Osteocyte (in vitro differentiated cells): ENCODE measurements around the gene UBA6. TPM values are rescaled to one million over a fixed set of nuclear protein-coding genes. Genes with fewer than 3 reads are reported as not detected.

Experiments
- DNase-seq: peaks from one replicate; pipeline ENCODE4 v3.0.0; 2021; ENCODE audit warnings: mixed read lengths; ENCODE audit not compliant: unreplicated experiment; ENCODE audit errors: extremely low spot score
- H3K27ac Mint-ChIP-seq: one replicate; pipeline ENCODE4 v1.8.0; 2021; ENCODE audit warnings: mild to moderate bottlenecking, mixed read lengths; ENCODE audit not compliant: unreplicated experiment
- H3K27me3 Mint-ChIP-seq: one replicate; pipeline ENCODE4 v1.8.0; 2021; ENCODE audit warnings: mixed read lengths; ENCODE audit not compliant: unreplicated experiment
- H3K36me3 Mint-ChIP-seq: one replicate; pipeline ENCODE4 v1.8.0; 2021; ENCODE audit warnings: mixed read lengths; ENCODE audit not compliant: unreplicated experiment
- H3K4me1 Mint-ChIP-seq: one replicate; pipeline ENCODE4 v1.8.0; 2021; ENCODE audit warnings: mixed read lengths; ENCODE audit not compliant: unreplicated experiment
- H3K4me3 Mint-ChIP-seq: one replicate; pipeline ENCODE4 v1.8.0; 2021; ENCODE audit warnings: mild to moderate bottlenecking, moderate library complexity, mixed read lengths; ENCODE audit not compliant: unreplicated experiment
- H3K9me3 Mint-ChIP-seq: one replicate; pipeline ENCODE4 v1.8.0; 2021; ENCODE audit warnings: mixed read lengths; ENCODE audit not compliant: unreplicated experiment
- CTCF ChIP-seq: fragments of 200-600 bp; sonication (generic); IDR thresholded peaks from 2 replicates; pipeline ENCODE4 v1.5.0; 2021; ENCODE audit warnings: antibody characterized with exemption, mild to moderate bottlenecking, moderate library complexity
- total RNA-seq: library from RNA; stranded (reverse); gene quantifications from 2 replicates; pipeline ENCODE4 v1.2.1, GENCODE V29; 2021

Gene UBA6
- total RNA-seq, 1 donor from 2014 or later: 59.6 TPM

DNA sequence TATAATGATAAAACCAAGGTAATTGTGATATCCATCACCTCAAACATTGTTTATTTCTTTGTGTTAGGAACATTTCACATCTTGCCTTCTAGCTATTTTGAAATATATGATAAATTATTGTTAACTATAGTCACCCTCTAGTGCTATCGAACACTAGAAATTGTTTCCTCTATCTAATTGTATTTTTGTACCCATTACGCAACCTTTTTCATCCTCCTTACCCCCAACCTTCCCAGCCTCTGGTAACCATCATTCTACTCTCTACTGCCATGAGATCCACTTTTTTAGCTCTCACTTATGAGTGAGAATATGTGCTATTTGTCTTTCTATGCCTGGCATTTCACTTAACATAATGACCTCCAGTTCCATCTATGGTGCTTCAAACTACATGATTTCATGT lies 3.9 kb upstream of the UBA6 start:
- peaks cover 4% of the 10 kb centered on the region for H3K36me3 Mint-ChIP-seq
- H3K9me3 Mint-ChIP-seq: peaks cover 3% of the 10 kb centered on the region
- H3K4me3 Mint-ChIP-seq: no peak overlapping the region

DNA sequence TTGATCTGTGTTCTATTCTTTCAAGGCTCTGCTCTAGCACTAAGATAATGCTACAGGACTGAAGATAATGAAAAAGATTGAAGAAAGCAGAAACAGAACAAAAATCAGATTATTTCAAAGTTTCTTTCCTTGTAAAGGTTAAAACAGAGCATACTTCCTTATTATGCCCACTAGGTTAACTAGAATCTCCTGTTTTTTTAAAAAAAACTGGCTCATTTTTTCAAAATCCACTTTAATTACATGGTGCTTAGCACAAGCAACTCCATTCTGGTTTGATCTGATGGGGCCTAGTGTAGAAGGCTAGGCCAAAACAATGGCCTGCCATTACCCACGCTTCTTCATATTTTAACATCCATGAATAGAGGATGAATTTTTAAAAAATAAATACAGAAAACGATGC lies 1.2 kb upstream of the UBA6 start:
- Mint-ChIP-seq H3K4me3 (peak overlapping the region; percentile 89), H3K27me3 (no peaks in the 10 kb centered on the region), H3K9me3 (peaks cover 3% of the 10 kb centered on the region), H3K27ac (peak overlapping the region; percentile 89), H3K4me1 (peaks cover 23% of the 10 kb centered on the region), H3K36me3 (peaks cover 4% of the 10 kb centered on the region)
- DNase-seq: no peak
- no peak for TF ChIP-seq CTCF

More for the DNA sequence above, 3.9 kb upstream of the UBA6 start:
- no peak for TF ChIP-seq CTCF
- H3K27ac Mint-ChIP-seq: no peak overlapping the region
- H3K4me1 Mint-ChIP-seq: peaks cover 15% of the 10 kb centered on the region
- DNase-seq: no peak
- H3K27me3 Mint-ChIP-seq: no peaks in the 10 kb centered on the region

DNA sequence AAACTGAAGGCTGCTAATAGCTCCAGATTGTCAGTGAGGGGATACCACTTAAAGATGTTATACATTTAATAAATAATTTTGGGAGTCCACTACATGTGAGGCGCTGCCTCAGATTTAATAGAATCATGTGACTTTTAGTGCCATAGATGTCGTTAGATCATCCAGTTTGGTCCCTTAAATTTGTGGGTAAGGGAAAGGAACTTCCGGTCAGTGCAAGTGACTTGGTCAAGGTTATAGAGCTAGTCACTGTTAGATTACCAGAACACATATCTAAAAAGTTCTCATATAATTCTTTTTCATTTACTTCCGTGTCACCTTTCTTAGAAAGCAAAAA lies 529 bp upstream of the UBA6 start:
- no peaks in the 10 kb centered on the region for H3K27me3 Mint-ChIP-seq
- peak overlapping the region; percentile 89 for H3K27ac Mint-ChIP-seq
- peaks cover under 1% of the 10 kb centered on the region for H3K36me3 Mint-ChIP-seq
- H3K4me3 Mint-ChIP-seq: peak overlapping the region; percentile 89
- peaks cover under 1% of the 10 kb centered on the region for H3K9me3 Mint-ChIP-seq
- H3K4me1 Mint-ChIP-seq: peaks cover 23% of the 10 kb centered on the region
- TF ChIP-seq CTCF: no peak
- DNase-seq: no peak

DNA sequence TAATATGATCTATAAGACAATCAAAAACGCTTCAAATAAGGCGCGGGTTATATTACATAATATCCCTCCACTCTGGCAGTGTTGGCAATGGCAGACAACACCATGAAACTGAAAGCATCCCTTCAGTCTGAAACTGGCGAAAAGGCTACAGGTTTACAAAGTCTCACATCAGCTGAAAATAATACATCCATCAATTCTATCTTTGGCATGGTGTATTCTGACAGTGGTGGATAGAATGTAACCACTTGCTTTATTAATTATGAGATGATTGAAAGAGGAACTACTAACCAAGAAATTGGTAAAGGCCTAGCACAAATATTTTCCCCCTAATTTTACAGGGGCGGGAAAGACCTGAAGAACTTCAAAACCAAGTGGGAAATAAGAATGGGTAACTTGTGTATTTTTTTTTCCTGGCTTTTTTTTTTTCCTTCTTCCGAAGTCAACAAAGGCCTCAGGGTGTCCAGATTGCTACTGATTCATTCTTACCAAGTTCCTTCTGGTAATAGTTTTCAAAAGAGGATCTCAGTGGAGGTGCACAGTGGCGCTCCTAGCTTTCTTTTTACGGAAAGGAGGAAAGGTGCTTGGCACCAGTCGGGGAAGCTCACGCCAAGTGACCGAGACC lies 728 bp downstream of the UBA6 start:
- H3K4me1 Mint-ChIP-seq: peaks cover 22% of the 10 kb centered on the region
- H3K27ac Mint-ChIP-seq: peak overlapping the region; percentile 89
- H3K9me3 Mint-ChIP-seq: no peaks in the 10 kb centered on the region
- no peaks in the 10 kb centered on the region for H3K36me3 Mint-ChIP-seq
- no peak for DNase-seq
- H3K27me3 Mint-ChIP-seq: no peaks in the 10 kb centered on the region
- peak overlapping the region; percentile 89 for H3K4me3 Mint-ChIP-seq
- no peak for TF ChIP-seq CTCF

- peak overlapping the region; percentile 89 for H3K4me3 Mint-ChIP-seq
- H3K27ac Mint-ChIP-seq: peak overlapping the region; percentile 89
- H3K36me3 Mint-ChIP-seq: peaks cover 3% of the 10 kb centered on the region
- no peaks in the 10 kb centered on the region for H3K27me3 Mint-ChIP-seq
- H3K4me1 Mint-ChIP-seq: peaks cover 22% of the 10 kb centered on the region
- no peak for TF ChIP-seq CTCF
- DNase-seq: no peak
- H3K9me3 Mint-ChIP-seq: no peaks in the 10 kb centered on the region
Observed at GRCh38 chr4:67699603-67700002, 1.4 kb downstream of the UBA6 start.
